Keratinocyte (primary cell): ENCODE results near the gene SMIM10L2A. TPM values are rescaled to one million over a fixed set of nuclear protein-coding genes. Genes with fewer than 3 reads are reported as not detected.

Experiments
- DNase-seq: peaks from one replicate; pipeline ENCODE4 v3.0.0-alpha.2; 2011; ENCODE audit warnings: low read depth, missing footprints, low spot score
- FAIRE-seq: peaks from 2 replicates; lab custom pipeline; 2011; peaks lifted over from hg19 to GRCh38; lab: Jason Lieb, UNC
- H2AFZ ChIP-seq: 2 replicates; pipeline ENCODE4 v1.6.0; 2012; ENCODE audit warnings: low read length, control low read depth, inconsistent platforms; ENCODE audit not compliant: control insufficient read depth
- H3K27ac ChIP-seq: 2 replicates; pipeline ENCODE4 v1.5.1; 2011; ENCODE audit warnings: low read length; ENCODE audit not compliant: control insufficient read depth, insufficient read depth
- H3K27me3 ChIP-seq: 3 replicates; pipeline ENCODE4 v1.6.0; 2011; ENCODE audit warnings: low read length; ENCODE audit not compliant: control insufficient read depth, insufficient read depth; ENCODE audit errors: extremely low read depth
- H3K36me3 ChIP-seq, 2 experiments: 2 replicates in 1 of 2; 3 replicates in 1 of 2; pipeline ENCODE4 v1.5.1; 2011; ENCODE audit warnings: low read length in 2 of 2, mild to moderate bottlenecking in 1 of 2; ENCODE audit not compliant: control insufficient read depth in 2 of 2, insufficient read depth in 2 of 2; ENCODE audit errors: extremely low read depth in 1 of 2
- H3K4me1 ChIP-seq: 3 replicates; pipeline ENCODE4 v1.5.1; 2011; ENCODE audit warnings: low read length; ENCODE audit not compliant: control insufficient read depth, insufficient read depth; ENCODE audit errors: extremely low read depth
- H3K4me2 ChIP-seq: 3 replicates; pipeline ENCODE4 v1.6.0; 2011; ENCODE audit warnings: low read depth, low read length; ENCODE audit not compliant: control insufficient read depth, insufficient read depth; ENCODE audit errors: extremely low read depth
- H3K4me3 ChIP-seq, 3 experiments: fragments of 200-600 bp in 1 of 3; sonication (generic) in 1 of 3; 2 replicates in 2 of 3; 3 replicates in 1 of 3; pipeline ENCODE4 v1.5.1; 2011 to 2016; ENCODE audit warnings: low read length in 3 of 3, mild to moderate bottlenecking in 3 of 3, control low read depth in 2 of 3, inconsistent platforms in 1 of 3, low read depth in 1 of 3, mixed read lengths in 1 of 3, mixed run types in 1 of 3, moderate library complexity in 1 of 3; ENCODE audit not compliant: control insufficient read depth in 2 of 3, insufficient read depth in 2 of 3; ENCODE audit errors: extremely low read depth in 1 of 3
- H3K79me2 ChIP-seq: 2 replicates; pipeline ENCODE4 v1.6.0; 2012; ENCODE audit warnings: low read length; ENCODE audit not compliant: control insufficient read depth, insufficient read depth
- H3K9ac ChIP-seq: 3 replicates; pipeline ENCODE4 v1.6.0; 2011; ENCODE audit warnings: low read length; ENCODE audit not compliant: control insufficient read depth, insufficient read depth; ENCODE audit errors: extremely low read depth
- H3K9me1 ChIP-seq: 3 replicates; pipeline ENCODE4 v1.6.0; 2011; ENCODE audit warnings: low read length; ENCODE audit not compliant: control insufficient read depth, insufficient read depth; ENCODE audit errors: extremely low read depth
- H3K9me3 ChIP-seq: 2 replicates; pipeline ENCODE4 v1.5.1; 2012; ENCODE audit warnings: low read depth, low read length; ENCODE audit not compliant: control insufficient read depth
- H4K20me1 ChIP-seq: 3 replicates; pipeline ENCODE4 v1.6.0; 2011; ENCODE audit warnings: low read length; ENCODE audit not compliant: control insufficient read depth, insufficient read depth; ENCODE audit errors: extremely low read depth
- EZH2 ChIP-seq: IDR thresholded peaks from one replicate; pipeline ENCODE4 v1.6.1; 2012; ENCODE audit warnings: inconsistent platforms, mild to moderate bottlenecking, low read length, moderate library complexity
- dilution Hi-C: fragments of 300-500 bp; cut with MboI; formaldehyde crosslinking; loops from one replicate; pipeline ENCODE4 v1.7.0; 2020; ENCODE audit warnings: low sequenced_read_pairs; ENCODE audit not compliant: extremely low pct_ligation_motif_present
- polyA plus RNA-seq, 5 experiments: library from polyadenylated mRNA; depleted of rRNA in 3 of 5; stranded (reverse) in 3 of 5; stranded (forward) in 1 of 5; unstranded in 1 of 5; fragments of >200 nt; gene quantifications; 1 replicate in 1 of 5; 2 replicates in 3 of 5; 3 replicates in 1 of 5; pipeline versions ENCODE4 v1.2.1 to v1.2.3, GENCODE V29; 2011 to 2012; ENCODE audit warnings: missing spikeins in 2 of 5, low read depth in 1 of 5, low replicate concordance in 1 of 5
- TF ChIP-seq, protein P1 (sequence below), 3 experiments: IDR thresholded peaks in 1 of 3; conservative IDR thresholded peaks in 1 of 3; optimal IDR thresholded peaks in 1 of 3; 2 replicates in 2 of 3; 3 replicates in 1 of 3; pipeline versions ENCODE3 to v1.5.1; 2011; ENCODE audit warnings: low read length in 3 of 3, mild to moderate bottlenecking in 3 of 3, moderate library complexity in 2 of 3, control low read depth in 1 of 3, inconsistent platforms in 1 of 3; ENCODE audit not compliant: insufficient read depth in 2 of 3; ENCODE audit errors: extremely low read depth in 1 of 3

The SMIM10L2A gene
- polyA plus RNA-seq, 1 donor (not counting 4 experiments of a cell fraction or from before 2014, with no cell fraction given): 0.49 TPM

DNA sequence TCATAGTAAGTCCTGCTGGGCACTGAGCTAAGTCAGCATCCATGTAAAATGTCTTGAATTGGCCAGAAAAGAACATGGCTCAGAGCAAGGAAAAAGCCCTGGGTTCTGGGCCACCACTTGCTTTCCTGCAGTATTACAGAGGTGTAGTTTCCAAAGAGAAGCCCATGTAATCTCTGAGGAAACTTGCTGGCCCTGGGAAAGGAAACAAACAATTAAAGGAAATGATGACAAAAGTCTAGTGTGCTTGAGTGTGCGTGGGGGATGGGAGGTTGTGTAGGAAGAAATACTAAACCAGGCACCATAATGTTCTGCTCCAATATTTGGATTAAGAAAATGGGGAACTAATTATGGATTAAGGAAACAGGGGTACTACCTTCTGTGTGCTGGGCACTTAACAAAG, 39.5 kb upstream of the SMIM10L2A start:
- no peak overlapping the region for H3K4me2 ChIP-seq
- TF ChIP-seq, protein P1, sequence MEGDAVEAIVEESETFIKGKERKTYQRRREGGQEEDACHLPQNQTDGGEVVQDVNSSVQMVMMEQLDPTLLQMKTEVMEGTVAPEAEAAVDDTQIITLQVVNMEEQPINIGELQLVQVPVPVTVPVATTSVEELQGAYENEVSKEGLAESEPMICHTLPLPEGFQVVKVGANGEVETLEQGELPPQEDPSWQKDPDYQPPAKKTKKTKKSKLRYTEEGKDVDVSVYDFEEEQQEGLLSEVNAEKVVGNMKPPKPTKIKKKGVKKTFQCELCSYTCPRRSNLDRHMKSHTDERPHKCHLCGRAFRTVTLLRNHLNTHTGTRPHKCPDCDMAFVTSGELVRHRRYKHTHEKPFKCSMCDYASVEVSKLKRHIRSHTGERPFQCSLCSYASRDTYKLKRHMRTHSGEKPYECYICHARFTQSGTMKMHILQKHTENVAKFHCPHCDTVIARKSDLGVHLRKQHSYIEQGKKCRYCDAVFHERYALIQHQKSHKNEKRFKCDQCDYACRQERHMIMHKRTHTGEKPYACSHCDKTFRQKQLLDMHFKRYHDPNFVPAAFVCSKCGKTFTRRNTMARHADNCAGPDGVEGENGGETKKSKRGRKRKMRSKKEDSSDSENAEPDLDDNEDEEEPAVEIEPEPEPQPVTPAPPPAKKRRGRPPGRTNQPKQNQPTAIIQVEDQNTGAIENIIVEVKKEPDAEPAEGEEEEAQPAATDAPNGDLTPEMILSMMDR (optimal IDR thresholded peaks at IDR 0.05 in 1 of 3, IDR thresholded peaks at IDR 0.05 in 1 of 3, conservative IDR thresholded peaks at IDR 0.05 in 1 of 3; ENCODE audit: extremely low read depth in 1 of 3, insufficient read depth in 2 of 3, low read length in 3 of 3): no peak
- TF ChIP-seq EZH2: no peak
- no peaks in the 10 kb centered on the region for H3K4me1 ChIP-seq
- H3K27me3 ChIP-seq: no peaks in the 10 kb centered on the region
- no peaks in the 10 kb centered on the region for H4K20me1 ChIP-seq
- no peak for DNase-seq
- dilution Hi-C loops: no loop called here
- no peaks in the 10 kb centered on the region for H3K9me3 ChIP-seq
- no peaks in the 10 kb centered on the region for H3K9me1 ChIP-seq
- H3K27ac ChIP-seq: no peak overlapping the region
- H2AFZ ChIP-seq: no peak overlapping the region
- H3K9ac ChIP-seq: no peak overlapping the region
- no peaks in the 10 kb centered on the region for H3K36me3 ChIP-seq
- FAIRE-seq: no peak
- no peaks in the 10 kb centered on the region for H3K79me2 ChIP-seq
- no peak overlapping the region for H3K4me3 ChIP-seq

DNA sequence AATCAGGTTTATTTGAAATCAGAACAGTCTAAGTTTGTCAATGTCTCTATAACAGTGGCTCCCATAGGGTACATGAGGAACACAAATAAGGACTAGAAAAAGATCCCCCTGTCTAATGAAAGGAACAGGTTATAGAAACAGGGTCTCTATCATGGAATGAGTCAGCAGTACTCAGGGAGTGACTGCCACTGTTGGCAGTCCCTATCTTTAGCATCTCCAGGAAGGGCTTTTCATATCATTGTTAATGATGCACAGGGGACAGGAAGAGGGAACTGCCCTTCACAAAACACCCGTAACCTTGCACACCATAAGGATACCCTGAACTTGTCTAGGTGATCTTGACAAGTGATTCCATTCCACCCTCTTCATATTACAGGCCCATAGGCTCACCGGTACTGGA, 38.5 kb upstream of the SMIM10L2A start:
- H3K9me3 ChIP-seq: no peaks in the 10 kb centered on the region
- TF ChIP-seq, protein P1 (optimal IDR thresholded peaks at IDR 0.05 in 1 of 3, IDR thresholded peaks at IDR 0.05 in 1 of 3, conservative IDR thresholded peaks at IDR 0.05 in 1 of 3; ENCODE audit: extremely low read depth in 1 of 3, insufficient read depth in 2 of 3, low read length in 3 of 3): no peak
- no peak for TF ChIP-seq EZH2
- no peaks in the 10 kb centered on the region for H3K36me3 ChIP-seq
- FAIRE-seq (no peak), DNase-seq (no peak)
- no peak overlapping the region for H3K9ac ChIP-seq
- no peak overlapping the region for H3K27ac ChIP-seq
- H3K9me1 ChIP-seq: no peaks in the 10 kb centered on the region
- no peaks in the 10 kb centered on the region for H3K79me2 ChIP-seq
- H3K4me1 ChIP-seq: no peaks in the 10 kb centered on the region
- no peak overlapping the region for H3K4me2 ChIP-seq
- no peak overlapping the region for H3K4me3 ChIP-seq
- no peak overlapping the region for H2AFZ ChIP-seq
- no peaks in the 10 kb centered on the region for H4K20me1 ChIP-seq
- dilution Hi-C loops: no loop called here
- H3K27me3 ChIP-seq: no peaks in the 10 kb centered on the region
